Neural cell (in vitro differentiated cells): ENCODE data around the gene ARHGAP18. TPM values are rescaled to one million over a fixed set of nuclear protein-coding genes. Genes with fewer than 3 reads are reported as not detected.

ENCODE experiments used
- H2AFZ ChIP-seq: fragments of 200-600, 300-800 bp; sonication (generic), shearing (Covaris generic); 2 replicates; pipeline ENCODE4 v1.6.0; 2014; ENCODE audit warnings: low read depth, mild to moderate bottlenecking, antibody characterized with exemption, low read length, moderate library complexity
- H3F3A ChIP-seq: fragments of 200-600 bp; shearing (Covaris generic); 2 replicates; pipeline ENCODE4 v1.6.1; 2016; ENCODE audit warnings: mild to moderate bottlenecking, moderate library complexity, mixed read lengths, antibody characterized with exemption, low read length; ENCODE audit not compliant: insufficient read depth, poor library complexity, severe bottlenecking
- H3K27ac ChIP-seq: fragments of 200-600, 300-800 bp; sonication (generic), shearing (Covaris generic); 2 replicates; pipeline ENCODE4 v1.5.1; 2014; ENCODE audit warnings: mild to moderate bottlenecking, low read length, moderate library complexity
- H3K27me3 ChIP-seq: fragments of 300-800, 200-600 bp; sonication (generic), shearing (Covaris generic); 2 replicates; pipeline ENCODE4 v1.6.0; 2014; ENCODE audit warnings: mild to moderate bottlenecking, low read depth, low read length, moderate library complexity; ENCODE audit not compliant: insufficient read depth
- H3K36me3 ChIP-seq: fragments of 300-800, 200-600 bp; sonication (generic), shearing (Covaris generic); 2 replicates; pipeline ENCODE4 v1.5.1; 2014; ENCODE audit warnings: mild to moderate bottlenecking, antibody characterized with exemption, low read length, moderate library complexity; ENCODE audit not compliant: insufficient read depth
- H3K4me2 ChIP-seq: fragments of 300-800, 200-600 bp; sonication (generic), shearing (Covaris generic); 2 replicates; pipeline ENCODE4 v1.6.0; 2014; ENCODE audit warnings: mild to moderate bottlenecking, low read length
- H3K4me3 ChIP-seq: fragments of 300-800, 200-600 bp; sonication (generic), shearing (Covaris generic); 2 replicates; pipeline ENCODE4 v1.5.1; 2014; ENCODE audit warnings: mild to moderate bottlenecking, low read length, moderate library complexity
- H3K79me2 ChIP-seq: fragments of 200-600 bp; shearing (Covaris generic); replicated peaks from 2 replicates; pipeline ENCODE4 v1.6.0; 2014; ENCODE audit warnings: mild to moderate bottlenecking, low read length, moderate library complexity; ENCODE audit not compliant: insufficient read depth
- H3K9ac ChIP-seq: fragments of 300-800, 200-600 bp; sonication (generic), shearing (Covaris generic); 2 replicates; pipeline ENCODE4 v1.6.1; 2016; ENCODE audit warnings: mild to moderate bottlenecking, low read length, mixed read lengths
- H3K9me2 ChIP-seq: fragments of 200-600 bp; shearing (Covaris generic); 2 replicates; pipeline ENCODE4 v1.6.1; 2016; ENCODE audit warnings: mild to moderate bottlenecking, low read length, mixed read lengths; ENCODE audit not compliant: insufficient read depth
- H3K9me3 ChIP-seq: fragments of 200-600, 300-800 bp; sonication (generic), shearing (Covaris generic); 2 replicates; pipeline ENCODE4 v1.6.1; 2016; ENCODE audit warnings: mild to moderate bottlenecking, mixed run types, low read length, moderate library complexity, mixed read lengths
- H4K20me1 ChIP-seq: fragments of 200-600 bp; shearing (Covaris generic); 2 replicates; pipeline ENCODE4 v1.6.1; 2016; ENCODE audit warnings: mild to moderate bottlenecking, mixed run types; ENCODE audit not compliant: insufficient read depth
- CTCF ChIP-seq: fragments of 450-650 bp; IDR thresholded peaks from 2 replicates; pipeline ENCODE4 v1.5.1; 2014; ENCODE audit warnings: antibody characterized with exemption, mild to moderate bottlenecking, moderate library complexity; ENCODE audit not compliant: poor library complexity, severe bottlenecking
- EP300 ChIP-seq: fragments of 450-650 bp; conservative IDR thresholded peaks from 2 replicates; pipeline ENCODE4 v1.6.1; 2014; ENCODE audit warnings: antibody characterized with exemption, mild to moderate bottlenecking, moderate library complexity; ENCODE audit not compliant: poor library complexity, severe bottlenecking
- EZH2 ChIP-seq: fragments of 200-600, 300-800 bp; shearing (Covaris generic), sonication (generic); IDR thresholded peaks from 2 replicates; pipeline ENCODE4 v1.6.1; 2014; ENCODE audit warnings: antibody characterized with exemption, low read length, borderline replicate concordance, mild to moderate bottlenecking; ENCODE audit not compliant: insufficient read depth, poor library complexity, severe bottlenecking
- MXI1 ChIP-seq: fragments of 450-650 bp; conservative IDR thresholded peaks from 2 replicates; pipeline ENCODE4 v1.6.1; 2014; ENCODE audit warnings: antibody characterized with exemption, mild to moderate bottlenecking; ENCODE audit not compliant: poor library complexity, severe bottlenecking
- POLR2AphosphoS5 ChIP-seq: IDR thresholded peaks from 2 replicates; pipeline ENCODE4 v1.6.1; 2012
- RAD21 ChIP-seq: fragments of 450-650 bp; conservative IDR thresholded peaks from 2 replicates; pipeline ENCODE4 v1.6.1; 2014; ENCODE audit warnings: antibody characterized with exemption, mild to moderate bottlenecking, moderate library complexity
- REST ChIP-seq: IDR thresholded peaks from 2 replicates; pipeline ENCODE4 v1.6.1; 2012; ENCODE audit warnings: borderline replicate concordance
- SMC3 ChIP-seq: fragments of 450-650 bp; conservative IDR thresholded peaks from 2 replicates; pipeline ENCODE4 v1.6.1; 2014; ENCODE audit warnings: antibody characterized with exemption, mild to moderate bottlenecking, moderate library complexity; ENCODE audit not compliant: poor library complexity
- TAF1 ChIP-seq: IDR thresholded peaks from 2 replicates; pipeline ENCODE4 v1.6.1; 2012; ENCODE audit warnings: low read depth
- polyA plus RNA-seq: library from polyadenylated mRNA; depleted of rRNA; stranded (reverse); fragments of >200 nt; gene quantifications from 2 replicates; pipeline ENCODE4 v1.2.3, GENCODE V29; 2014

Gene ARHGAP18
- polyA plus RNA-seq, 1 donor from 2014 or later = 4.7 TPM

DNA sequence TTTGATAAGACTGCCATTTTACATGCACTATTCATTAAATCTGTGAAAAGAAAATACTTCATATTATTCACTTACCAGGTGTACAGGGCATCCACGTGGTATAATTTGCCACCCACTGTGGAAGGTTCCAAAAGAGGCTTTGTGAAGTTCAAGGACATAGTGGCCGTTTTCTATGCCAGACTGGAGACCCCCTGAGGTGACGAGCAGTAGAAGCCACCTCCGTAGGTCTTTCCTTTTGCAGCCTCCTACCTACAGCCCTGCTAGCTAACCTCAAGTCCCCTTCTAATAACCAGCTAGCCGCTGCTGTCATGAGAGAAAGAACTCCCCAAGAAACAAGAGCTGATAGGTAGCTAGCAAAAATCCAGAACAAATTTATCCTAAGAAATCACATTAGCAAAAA lies 110.5 kb downstream of the ARHGAP18 start:
- TF ChIP-seq POLR2AphosphoS5 = no peak
- no peak overlapping the region for H3K4me3 ChIP-seq
- no peaks in the 10 kb centered on the region for H3F3A ChIP-seq
- H4K20me1 ChIP-seq = no peaks in the 10 kb centered on the region
- no peak overlapping the region for H3K27ac ChIP-seq
- no peaks in the 10 kb centered on the region for H3K9me3 ChIP-seq
- no peaks in the 10 kb centered on the region for H3K79me2 ChIP-seq
- H3K36me3 ChIP-seq = no peaks in the 10 kb centered on the region
- H3K4me2 ChIP-seq = no peak overlapping the region
- H3K27me3 ChIP-seq = no peaks in the 10 kb centered on the region
- no peak overlapping the region for H2AFZ ChIP-seq
- no peak overlapping the region for H3K9ac ChIP-seq
- H3K9me2 ChIP-seq = peaks cover 2% of the 10 kb centered on the region

DNA sequence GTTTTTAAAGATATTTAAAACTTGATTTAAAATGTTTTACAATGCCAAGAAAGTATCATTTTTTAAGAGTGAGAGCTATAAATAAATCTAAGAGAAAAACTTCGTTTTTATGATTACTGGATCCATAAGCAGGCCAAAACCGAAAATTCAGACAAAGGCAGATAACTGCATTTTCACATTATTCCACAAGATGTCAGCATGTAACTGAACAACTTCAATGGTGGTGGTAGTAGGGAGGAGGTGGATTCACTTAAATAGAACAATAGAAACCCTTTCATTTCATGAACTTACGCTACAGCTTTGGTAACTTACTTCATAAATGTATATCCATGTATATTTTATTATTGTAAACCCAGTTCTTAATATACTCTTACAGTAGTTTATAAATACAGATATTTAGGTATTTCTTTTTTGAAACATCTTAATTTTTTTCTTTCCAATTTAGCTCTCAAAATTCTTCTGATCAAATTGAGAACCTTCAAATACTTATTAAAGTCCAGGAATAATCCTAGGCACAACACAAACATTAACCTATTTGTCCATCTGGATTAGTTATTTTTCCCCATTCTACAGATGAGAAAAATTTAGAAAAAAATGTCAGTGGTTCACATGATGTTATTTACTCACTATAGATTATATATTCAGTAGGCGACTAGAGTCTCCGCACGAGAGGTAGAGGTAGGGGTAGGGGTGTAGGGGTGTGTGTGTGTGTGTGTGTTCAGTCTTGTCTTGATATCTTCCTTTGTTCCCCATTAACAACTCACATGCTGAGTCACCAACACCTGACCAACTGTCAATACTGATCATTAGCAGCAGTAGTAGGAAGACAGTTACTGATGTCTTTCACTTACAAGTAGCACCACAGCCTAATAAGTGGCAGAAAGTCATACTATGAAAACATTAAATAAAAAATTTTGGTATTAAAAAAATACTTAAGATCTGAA lies 111.5 kb downstream of the ARHGAP18 start:
- no peaks in the 10 kb centered on the region for H3K27me3 ChIP-seq
- H3K9me3 ChIP-seq = no peaks in the 10 kb centered on the region
- H3K27ac ChIP-seq = no peak overlapping the region
- H3K4me2 ChIP-seq = no peak overlapping the region
- no peak overlapping the region for H2AFZ ChIP-seq
- H3K79me2 ChIP-seq = no peaks in the 10 kb centered on the region
- H4K20me1 ChIP-seq = no peaks in the 10 kb centered on the region
- no peak overlapping the region for H3K4me3 ChIP-seq
- H3K9me2 ChIP-seq = peaks cover 2% of the 10 kb centered on the region
- H3F3A ChIP-seq = no peaks in the 10 kb centered on the region
- TF ChIP-seq SMC3 = peak; percentile 97
- peak; percentile 90 for TF ChIP-seq CTCF
- no peak for TF ChIP-seq MXI1
- peak; percentile 96 for TF ChIP-seq RAD21
- peak; percentile 14 for TF ChIP-seq POLR2AphosphoS5
- no peak for TF ChIP-seq REST
- no peak for TF ChIP-seq EZH2
- TF ChIP-seq TAF1 = no peak
- no peak for TF ChIP-seq EP300
- no peaks in the 10 kb centered on the region for H3K36me3 ChIP-seq
- H3K9ac ChIP-seq = no peak overlapping the region
